Tibial nerve (tissue), 4 donors: ENCODE data around the gene HSBP1. TPM values are rescaled to one million over a fixed set of nuclear protein-coding genes. Genes with fewer than 3 reads are reported as not detected.

ENCODE experiments used
- DNase-seq, 2 donors: peaks; one replicate each; pipeline ENCODE4 v3.0.0-alpha.2; 2019; ENCODE audit warnings: low spot score in 2 of 2
- H3K27ac ChIP-seq, 4 donors: fragments of 200-600 bp; sonication (generic) in 3 of 4; one replicate each; pipeline ENCODE4 v1.5.1; 2017 to 2019; ENCODE audit warnings: mild to moderate bottlenecking in 1 of 4
- H3K27me3 ChIP-seq, 2 donors: fragments of 200-600 bp; sonication (generic) in 1 of 2; one replicate each; pipeline versions ENCODE4 v1.5.1 to v1.6.0; 2017 to 2019
- H3K36me3 ChIP-seq, 3 donors: fragments of 200-600 bp; sonication (generic); one replicate each; pipeline ENCODE4 v1.5.1; 2018 to 2019
- H3K4me1 ChIP-seq, 4 donors: fragments of 200-600 bp; sonication (generic) in 3 of 4; one replicate each; pipeline ENCODE4 v1.5.1; 2017 to 2019
- H3K4me3 ChIP-seq, 4 donors: fragments of 200-600 bp; sonication (generic) in 3 of 4; one replicate each; pipeline ENCODE4 v1.5.1; 2017 to 2019; ENCODE audit warnings: mild to moderate bottlenecking in 1 of 4, moderate library complexity in 1 of 4
- H3K9me3 ChIP-seq, 4 donors: fragments of 200-600 bp; sonication (generic) in 3 of 4; one replicate each; pipeline ENCODE4 v1.5.1; 2017 to 2019
- CTCF ChIP-seq, 5 experiments: fragments of 200-600 bp in 3 of 5; fragments of 450-650 bp in 2 of 5; sonication (generic) in 3 of 5; IDR thresholded peaks; one replicate each; pipeline ENCODE4 v1.5.1; 2016 to 2019; ENCODE audit warnings: antibody characterized with exemption in 5 of 5, mild to moderate bottlenecking in 3 of 5, moderate library complexity in 2 of 5
- EP300 ChIP-seq, 2 donors: sonication (generic); formaldehyde crosslinking; IDR thresholded peaks; one replicate each; pipeline ENCODE4 v1.6.1; 2017; ENCODE audit warnings: antibody characterized with exemption in 2 of 2, mild to moderate bottlenecking in 1 of 2
- POLR2A ChIP-seq, 2 donors: fragments of 450-650 bp; IDR thresholded peaks; one replicate each; pipeline ENCODE4 v1.6.1; 2017; ENCODE audit warnings: antibody characterized with exemption in 2 of 2, mild to moderate bottlenecking in 2 of 2, moderate library complexity in 2 of 2
- WGBS, 2 donors: methylation state at CpG; one replicate each; pipeline ENCODE4 v1.1.5; 2018; 5-methylcytosine and 5-hydroxymethylcytosine counted together
- total RNA-seq, 4 donors: library from RNA; depleted of rRNA; stranded (reverse); fragments of >200 nt; gene quantifications; one replicate each; pipeline ENCODE4 v1.1.0, GENCODE V29; 2016

HSBP1 gene
- total RNA-seq, 4 donors from 2014 or later = 7.3 to 12.6 (median 8.5) TPM

- no peak overlapping the region for H3K27ac ChIP-seq
- WGBS, 2 donors = 93 to 95% methylated on average over 4 of the region's 4 CpGs
- TF ChIP-seq CTCF (IDR thresholded peaks at IDR 0.05) = no peak
- no peak for TF ChIP-seq EP300 (IDR thresholded peaks at IDR 0.05)
- TF ChIP-seq POLR2A (IDR thresholded peaks at IDR 0.05) = no peak
- no peak for DNase-seq
- H3K27me3 ChIP-seq = no peaks in the 10 kb centered on the region
- H3K4me1 ChIP-seq = no peaks in the 10 kb centered on the region
- H3K36me3 ChIP-seq = no peaks in the 10 kb centered on the region
- no peak overlapping the region for H3K4me3 ChIP-seq
- H3K9me3 ChIP-seq = no peaks in the 10 kb centered on the region
Measured at GRCh38 chr16:83837566-83837965, 29.8 kb downstream of the HSBP1 start.

GRCh38 chr16:83838151-83838550 is 30.4 kb downstream of the HSBP1 start:
- H3K4me3 ChIP-seq = no peak overlapping the region
- H3K27me3 ChIP-seq = no peaks in the 10 kb centered on the region
- 50 to 76% methylated on average over 4 of the region's 4 CpGs for WGBS, 2 donors
- H3K4me1 ChIP-seq = no peaks in the 10 kb centered on the region
- TF ChIP-seq EP300 (IDR thresholded peaks at IDR 0.05) (no peak), CTCF (IDR thresholded peaks at IDR 0.05) (no peak), POLR2A (IDR thresholded peaks at IDR 0.05) (no peak)
- H3K9me3 ChIP-seq = no peaks in the 10 kb centered on the region
- no peak overlapping the region for H3K27ac ChIP-seq
- no peaks in the 10 kb centered on the region for H3K36me3 ChIP-seq
- no peak for DNase-seq

- Histone ChIP-seq H3K4me1 (no peaks in the 10 kb centered on the region), H3K36me3 (no peaks in the 10 kb centered on the region), H3K4me3 (no peak overlapping the region), H3K27me3 (no peaks in the 10 kb centered on the region), H3K27ac (no peak overlapping the region), H3K9me3 (no peaks in the 10 kb centered on the region)
- TF ChIP-seq POLR2A (IDR thresholded peaks at IDR 0.05) = no peak
- no peak for TF ChIP-seq EP300 (IDR thresholded peaks at IDR 0.05)
- no peak for TF ChIP-seq CTCF (IDR thresholded peaks at IDR 0.05)
- WGBS, 2 donors = 50 to 52% methylated on average over 3 of the region's 3 CpGs
- no peak for DNase-seq
Measured at GRCh38 chr16:83839561-83839960, 31.8 kb downstream of the HSBP1 start.

GRCh38 chr16:83840060-83840617 is 32.4 kb downstream of the HSBP1 start:
- TF ChIP-seq CTCF (IDR thresholded peaks at IDR 0.05) = no peak
- no peak for TF ChIP-seq POLR2A (IDR thresholded peaks at IDR 0.05)
- TF ChIP-seq EP300 (IDR thresholded peaks at IDR 0.05) = no peak

GRCh38 chr16:83842291-83842690 is 34.5 kb downstream of the HSBP1 start:
- H3K9me3 ChIP-seq = no peaks in the 10 kb centered on the region
- TF ChIP-seq CTCF (IDR thresholded peaks at IDR 0.05) = no peak
- TF ChIP-seq POLR2A (IDR thresholded peaks at IDR 0.05) = no peak
- no peak for TF ChIP-seq EP300 (IDR thresholded peaks at IDR 0.05)
- no peak overlapping the region for H3K27ac ChIP-seq
- WGBS, 2 donors = 65 to 71% methylated on average over 7 of the region's 7 CpGs
- no peaks in the 10 kb centered on the region for H3K27me3 ChIP-seq
- DNase-seq = no peak
- no peak overlapping the region for H3K4me3 ChIP-seq
- H3K4me1 ChIP-seq = no peaks in the 10 kb centered on the region
- H3K36me3 ChIP-seq = no peaks in the 10 kb centered on the region

More at GRCh38 chr16:83840060-83840617, 32.4 kb downstream of the HSBP1 start:
- DNase-seq = no peak
- Histone ChIP-seq H3K27ac (no peak overlapping the region), H3K4me3 (no peak overlapping the region), H3K9me3 (no peaks in the 10 kb centered on the region), H3K27me3 (no peaks in the 10 kb centered on the region), H3K4me1 (no peaks in the 10 kb centered on the region), H3K36me3 (no peaks in the 10 kb centered on the region)
- 71 to 80% methylated on average over 4 of the region's 4 CpGs for WGBS, 2 donors
